Measurements from ENCODE around the gene EBP. TPM values are rescaled to one million over a fixed set of nuclear protein-coding genes. Genes with fewer than 3 reads are reported as not detected.
"Not testable (repeated sequence)": the region's sequence is repeated elsewhere in the genome, so short reads cannot be mapped to it uniquely, and the experiment has no call there.

EBP gene
- total RNA-seq, 1 experiment from 2014 or later: 141 TPM

GRCh38 chrX:48540480-48540879 is 18.9 kb downstream of the EBP start:
- no peaks in the 10 kb centered on the region for H3K27me3 ChIP-seq (replicated peaks; ENCODE audit: control insufficient read depth, insufficient read depth, low read length)
- TF ChIP-seq CTCF (IDR thresholded peaks at IDR 0.05; ENCODE audit: insufficient read depth in 1 of 2, low read depth in 1 of 2, low read length in 1 of 2, severe bottlenecking in 1 of 2, unreplicated experiment in 1 of 2): no peak
- no peaks in the 10 kb centered on the region for H3K4me1 ChIP-seq
- intact Hi-C loops (cut with micrococcal nuclease; ENCODE audit: unreplicated experiment): no loop called here
- peak overlapping the region; percentile 68 for H3K4me3 ChIP-seq (ENCODE audit: low read depth, low read length)
- no peaks in the 10 kb centered on the region for H3K9me3 ChIP-seq
- TSS peak; percentile 46 for BruUV-seq (replicated peaks)
- H3K27me3 Mint-ChIP-seq (ENCODE audit: insufficient read depth, unreplicated experiment): no peaks in the 10 kb centered on the region
- H3K36me3 ChIP-seq (ENCODE audit: control insufficient read depth, insufficient read depth, low read length): no peaks in the 10 kb centered on the region
- CTCF ChIA-PET: interaction anchor here (0.6 to 1.6 kb wide), 3 partner anchors 10 to 454 kb away, joined by 3 to 10 read pairs (median 4); no protein-coding TSS in a partner anchor
- POLR2A ChIA-PET: no interaction called here
- H3K4me1 Mint-ChIP-seq (ENCODE audit: low read depth, unreplicated experiment): peaks cover 8% of the 10 kb centered on the region
- H3K4me3 Mint-ChIP-seq (ENCODE audit: unreplicated experiment): peak overlapping the region; percentile 87
- H3K9me3 Mint-ChIP-seq (ENCODE audit: unreplicated experiment): no peaks in the 10 kb centered on the region
- peaks cover 39% of the 10 kb centered on the region for H3K36me3 Mint-ChIP-seq (ENCODE audit: insufficient read depth, unreplicated experiment)
- DNase-seq: no peak
- peak overlapping the region; percentile 71 for H3K27ac Mint-ChIP-seq (ENCODE audit: unreplicated experiment)

GRCh38 chrX:48541140-48541814 is 19.7 kb downstream of the EBP start:
- Mint-ChIP-seq H3K4me1 (ENCODE audit: low read depth, unreplicated experiment) (peaks cover 8% of the 10 kb centered on the region), H3K4me3 (ENCODE audit: unreplicated experiment) (no peak overlapping the region), H3K9me3 (ENCODE audit: unreplicated experiment) (no peaks in the 10 kb centered on the region), H3K36me3 (ENCODE audit: insufficient read depth, unreplicated experiment) (peaks cover 38% of the 10 kb centered on the region), H3K27me3 (ENCODE audit: insufficient read depth, unreplicated experiment) (no peaks in the 10 kb centered on the region), H3K27ac (ENCODE audit: unreplicated experiment) (no peak overlapping the region)
- Histone ChIP-seq H3K9me3 (no peaks in the 10 kb centered on the region), H3K27me3 (replicated peaks; ENCODE audit: control insufficient read depth, insufficient read depth, low read length) (no peaks in the 10 kb centered on the region), H3K36me3 (ENCODE audit: control insufficient read depth, insufficient read depth, low read length) (no peaks in the 10 kb centered on the region), H3K4me3 (ENCODE audit: low read depth, low read length) (no peak overlapping the region), H3K4me1 (no peaks in the 10 kb centered on the region)
- intact Hi-C loops (cut with micrococcal nuclease; ENCODE audit: unreplicated experiment): no loop called here
- DNase-seq: no peak
- CTCF ChIA-PET: no interaction called here
- BruUV-seq (replicated peaks): no TSS peak
- TF ChIP-seq CTCF (IDR thresholded peaks at IDR 0.05; ENCODE audit: insufficient read depth in 1 of 2, low read depth in 1 of 2, low read length in 1 of 2, severe bottlenecking in 1 of 2, unreplicated experiment in 1 of 2): no peak
- POLR2A ChIA-PET: no interaction called here

DNA sequence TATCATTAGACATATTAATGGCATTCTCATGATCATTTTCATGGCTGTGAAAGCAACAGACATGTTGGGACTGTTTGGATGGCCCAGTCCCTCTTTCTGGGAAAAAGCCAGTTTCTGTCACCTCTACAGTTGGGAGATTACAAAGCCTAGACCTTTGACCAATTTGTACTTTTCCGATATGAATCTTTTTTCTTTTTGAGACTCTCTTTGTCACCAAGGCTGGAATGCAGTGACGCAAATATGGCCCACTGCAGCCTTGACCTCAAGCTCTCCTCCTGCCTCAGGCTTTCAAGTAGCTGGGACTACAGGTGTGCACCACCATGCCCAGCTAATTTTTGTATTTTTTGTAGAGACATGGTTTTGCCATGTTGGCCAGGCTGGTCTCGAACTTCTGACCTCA is 27.3 kb downstream of the EBP start:
- CTCF ChIA-PET: no interaction called here

DNA sequence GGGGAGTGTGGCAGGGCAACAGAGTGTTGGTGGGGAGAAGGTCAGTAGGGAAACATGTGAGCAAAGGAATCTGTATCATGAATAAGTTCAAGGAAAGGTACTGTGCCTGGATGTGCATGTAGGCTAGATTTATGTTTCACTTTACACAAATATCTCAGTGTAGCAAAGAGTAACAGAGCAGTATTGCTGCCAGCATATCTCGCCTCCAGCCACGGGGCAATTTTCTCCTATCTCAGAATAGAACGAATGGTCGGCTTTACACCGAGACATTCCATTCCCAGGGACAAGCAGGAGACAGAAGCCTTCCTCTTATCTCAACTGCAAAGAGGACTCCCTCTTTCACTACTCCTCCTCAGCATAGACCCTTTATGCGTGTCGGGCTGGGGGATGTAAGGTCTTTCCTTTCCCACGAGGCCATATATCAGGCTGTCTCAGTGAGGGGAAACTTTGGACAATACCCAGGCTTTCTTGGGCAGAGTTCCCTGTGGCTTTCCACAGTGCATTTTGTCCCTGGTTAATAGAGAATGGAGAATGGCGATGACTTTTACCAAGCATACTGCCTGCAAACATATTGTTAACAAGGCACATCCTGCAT is 34.2 kb downstream of the EBP start:
- H3K4me1 ChIP-seq; H3K27ac Mint-ChIP-seq (ENCODE audit: unreplicated experiment); intact Hi-C loops (cut with micrococcal nuclease; ENCODE audit: unreplicated experiment); POLR2A ChIA-PET; H3K27me3 ChIP-seq (replicated peaks; ENCODE audit: control insufficient read depth, insufficient read depth, low read length); H3K4me3 ChIP-seq (ENCODE audit: low read depth, low read length); BruUV-seq (replicated peaks); H3K9me3 ChIP-seq; H3K9me3 Mint-ChIP-seq (ENCODE audit: unreplicated experiment); DNase-seq; H3K4me3 Mint-ChIP-seq (ENCODE audit: unreplicated experiment); H3K4me1 Mint-ChIP-seq (ENCODE audit: low read depth, unreplicated experiment); H3K36me3 ChIP-seq (ENCODE audit: control insufficient read depth, insufficient read depth, low read length); H3K27me3 Mint-ChIP-seq (ENCODE audit: insufficient read depth, unreplicated experiment); CTCF ChIA-PET: not testable (repeated sequence)
- peaks cover 16% of the 10 kb centered on the region for H3K36me3 Mint-ChIP-seq (ENCODE audit: insufficient read depth, unreplicated experiment)

More for the DNA sequence above, 27.3 kb downstream of the EBP start:
- Histone ChIP-seq H3K36me3 (ENCODE audit: control insufficient read depth, insufficient read depth, low read length) (no peaks in the 10 kb centered on the region), H3K4me3 (ENCODE audit: low read depth, low read length) (no peak overlapping the region), H3K27me3 (replicated peaks; ENCODE audit: control insufficient read depth, insufficient read depth, low read length) (no peaks in the 10 kb centered on the region), H3K9me3 (no peaks in the 10 kb centered on the region), H3K4me1 (no peaks in the 10 kb centered on the region)
- no TSS peak for BruUV-seq (replicated peaks)
- H3K27me3 Mint-ChIP-seq (ENCODE audit: insufficient read depth, unreplicated experiment): no peaks in the 10 kb centered on the region
- no peak overlapping the region for H3K4me3 Mint-ChIP-seq (ENCODE audit: unreplicated experiment)
- no peak for TF ChIP-seq CTCF (IDR thresholded peaks at IDR 0.05; ENCODE audit: insufficient read depth in 1 of 2, low read depth in 1 of 2, low read length in 1 of 2, severe bottlenecking in 1 of 2, unreplicated experiment in 1 of 2)
- intact Hi-C loops (cut with micrococcal nuclease; ENCODE audit: unreplicated experiment): no loop called here
- no peak overlapping the region for H3K27ac Mint-ChIP-seq (ENCODE audit: unreplicated experiment)
- peaks cover 20% of the 10 kb centered on the region for H3K36me3 Mint-ChIP-seq (ENCODE audit: insufficient read depth, unreplicated experiment)
- no peaks in the 10 kb centered on the region for H3K4me1 Mint-ChIP-seq (ENCODE audit: low read depth, unreplicated experiment)
- POLR2A ChIA-PET: no interaction called here
- DNase-seq: no peak
- H3K9me3 Mint-ChIP-seq (ENCODE audit: unreplicated experiment): no peaks in the 10 kb centered on the region

All from Caco-2 (cell line).